ENCODE results near the gene MEGF6. TPM values are rescaled to one million over a fixed set of nuclear protein-coding genes. Genes with fewer than 3 reads are reported as not detected.

Gene MEGF6
- total and polyA plus RNA-seq, 9 of the 15 experiments (the other 6 are each of a cell fraction or from before 2014, with no cell fraction given), result 0.03 to 1.7 (median 0.24) TPM; not detected in 3

DNA sequence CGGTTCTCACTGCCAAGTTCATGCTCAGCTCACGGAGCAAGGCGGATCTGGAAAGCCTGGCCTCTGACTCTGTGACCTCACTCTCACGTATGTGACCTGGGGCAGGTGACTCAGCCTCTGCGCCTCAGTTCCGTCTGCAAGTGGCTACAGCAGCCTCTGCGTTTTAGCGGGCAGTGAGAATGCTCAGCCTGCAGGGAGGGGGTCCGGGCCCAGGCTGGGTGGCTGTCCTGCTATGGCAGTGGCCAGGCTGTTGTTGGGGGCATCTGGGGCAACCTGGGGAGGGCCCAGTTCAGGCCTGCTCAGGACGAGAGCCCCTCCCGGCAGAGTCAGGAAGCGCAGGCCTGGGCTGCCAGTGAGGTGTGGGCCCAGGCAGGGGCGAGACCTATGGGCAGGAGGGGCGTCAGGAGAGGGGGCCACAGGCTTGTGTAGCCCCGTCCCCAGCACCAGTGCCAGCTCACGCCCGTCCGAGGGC lies 128.9 kb downstream of the MEGF6 start:
- Histone ChIP-seq H3K4me1 (replicated peaks in 1 of 2; ENCODE audit: control insufficient read depth in 2 of 2, insufficient read depth in 2 of 2, low read length in 2 of 2) (peaks cover 0 to 52% of the 10 kb centered on the region in 2 experiments; a peak in 2 of 5 replicates), H3K9me1 (ENCODE audit: control insufficient read depth, insufficient read depth, low read length) (no peaks in the 10 kb centered on the region), H3K79me2 (ENCODE audit: control insufficient read depth, insufficient read depth, low read length) (no peaks in the 10 kb centered on the region), H3K27ac (ENCODE audit: extremely low read depth, low read depth, low read length) (no peak overlapping the region), H3K9ac (ENCODE audit: insufficient read depth in 1 of 2, low read depth in 2 of 2, low read length in 2 of 2) (no peak overlapping the region), H3K9me3 (replicated peaks; ENCODE audit: control insufficient read depth, insufficient read depth, low read depth, low read length) (no peaks in the 10 kb centered on the region), H3K27me3 (ENCODE audit: control insufficient read depth in 2 of 2, insufficient read depth in 2 of 2, low read length in 2 of 2) (peaks cover 10 to 26% of the 10 kb centered on the region in 2 experiments), H2AFZ (ENCODE audit: low read depth, low read length) (no peak overlapping the region), H3K36me3 (ENCODE audit: control insufficient read depth, insufficient read depth, low read length) (no peaks in the 10 kb centered on the region), H4K20me1 (replicated peaks; ENCODE audit: control insufficient read depth, insufficient read depth, low read length) (peaks cover 17% of the 10 kb centered on the region), H3K4me2 (ENCODE audit: insufficient read depth, low read length) (no peak overlapping the region), H3K4me3 (no peak overlapping the region)
- no TSS peak for BruUV-seq (replicated peaks)
- WGBS (ENCODE audit: insufficient coverage, low coverage, missing lambda C conversion rate), result 0% methylated on average over 17 of the region's 18 CpGs
- peak; percentile 74 for ATAC-seq
- in situ Hi-C loops (cut with MboI) (loop anchor here (5.0 kb wide), 1 partner anchor 35 kb away; no protein-coding TSS in a partner anchor), intact Hi-C loops (cut with micrococcal nuclease) (no loop called here)
- DNase-seq (ENCODE audit: extremely low read depth in 1 of 4, low spot score in 3 of 4), result peak; percentile 24 to 66 (median 54)
- FAIRE-seq, result no peak
- ChIA-PET CTCF (ENCODE audit: low intra/inter-chr PET ratio) (interaction anchor here (5.5 kb wide), 1 partner anchor 29 kb away, joined by 91 read pairs; the partner anchor contains the start of gene ARHGEF16), POLR2A (no interaction called here)
- TF ChIP-seq IRF1 (CRISPR knock-in tag; IDR thresholded peaks at IDR 0.05; ENCODE audit: borderline replicate concordance) (no peak), ZNF408 (CRISPR knock-in tag; IDR thresholded peaks at IDR 0.05; ENCODE audit: low read depth) (no peak), JUND (IDR thresholded peaks at IDR 0.05; ENCODE audit: borderline replicate concordance, low read depth, low read length) (0 out of 2 replicates have a peak, but pooled peaks have one; percentile 24), JUND (tag; IDR thresholded peaks at IDR 0.05; ENCODE audit: borderline replicate concordance, low read depth, low read length) (no peak), PRPF4 (IDR thresholded peaks at IDR 0.05; ENCODE audit: insufficient read depth, low read depth, low read length, poor library complexity, severe bottlenecking) (no peak), CCAR2 (IDR thresholded peaks at IDR 0.05; ENCODE audit: low read depth, low read length) (no peak), HNRNPH1 (optimal IDR thresholded peaks at IDR 0.05; ENCODE audit: low read depth, low read length) (no peak), ZNF717 (CRISPR knock-in tag; IDR thresholded peaks at IDR 0.05) (no peak), RAD51 (IDR thresholded peaks at IDR 0.05; ENCODE audit: borderline replicate concordance, low read depth) (no peak)
- TF ChIP-seq, protein P1, sequence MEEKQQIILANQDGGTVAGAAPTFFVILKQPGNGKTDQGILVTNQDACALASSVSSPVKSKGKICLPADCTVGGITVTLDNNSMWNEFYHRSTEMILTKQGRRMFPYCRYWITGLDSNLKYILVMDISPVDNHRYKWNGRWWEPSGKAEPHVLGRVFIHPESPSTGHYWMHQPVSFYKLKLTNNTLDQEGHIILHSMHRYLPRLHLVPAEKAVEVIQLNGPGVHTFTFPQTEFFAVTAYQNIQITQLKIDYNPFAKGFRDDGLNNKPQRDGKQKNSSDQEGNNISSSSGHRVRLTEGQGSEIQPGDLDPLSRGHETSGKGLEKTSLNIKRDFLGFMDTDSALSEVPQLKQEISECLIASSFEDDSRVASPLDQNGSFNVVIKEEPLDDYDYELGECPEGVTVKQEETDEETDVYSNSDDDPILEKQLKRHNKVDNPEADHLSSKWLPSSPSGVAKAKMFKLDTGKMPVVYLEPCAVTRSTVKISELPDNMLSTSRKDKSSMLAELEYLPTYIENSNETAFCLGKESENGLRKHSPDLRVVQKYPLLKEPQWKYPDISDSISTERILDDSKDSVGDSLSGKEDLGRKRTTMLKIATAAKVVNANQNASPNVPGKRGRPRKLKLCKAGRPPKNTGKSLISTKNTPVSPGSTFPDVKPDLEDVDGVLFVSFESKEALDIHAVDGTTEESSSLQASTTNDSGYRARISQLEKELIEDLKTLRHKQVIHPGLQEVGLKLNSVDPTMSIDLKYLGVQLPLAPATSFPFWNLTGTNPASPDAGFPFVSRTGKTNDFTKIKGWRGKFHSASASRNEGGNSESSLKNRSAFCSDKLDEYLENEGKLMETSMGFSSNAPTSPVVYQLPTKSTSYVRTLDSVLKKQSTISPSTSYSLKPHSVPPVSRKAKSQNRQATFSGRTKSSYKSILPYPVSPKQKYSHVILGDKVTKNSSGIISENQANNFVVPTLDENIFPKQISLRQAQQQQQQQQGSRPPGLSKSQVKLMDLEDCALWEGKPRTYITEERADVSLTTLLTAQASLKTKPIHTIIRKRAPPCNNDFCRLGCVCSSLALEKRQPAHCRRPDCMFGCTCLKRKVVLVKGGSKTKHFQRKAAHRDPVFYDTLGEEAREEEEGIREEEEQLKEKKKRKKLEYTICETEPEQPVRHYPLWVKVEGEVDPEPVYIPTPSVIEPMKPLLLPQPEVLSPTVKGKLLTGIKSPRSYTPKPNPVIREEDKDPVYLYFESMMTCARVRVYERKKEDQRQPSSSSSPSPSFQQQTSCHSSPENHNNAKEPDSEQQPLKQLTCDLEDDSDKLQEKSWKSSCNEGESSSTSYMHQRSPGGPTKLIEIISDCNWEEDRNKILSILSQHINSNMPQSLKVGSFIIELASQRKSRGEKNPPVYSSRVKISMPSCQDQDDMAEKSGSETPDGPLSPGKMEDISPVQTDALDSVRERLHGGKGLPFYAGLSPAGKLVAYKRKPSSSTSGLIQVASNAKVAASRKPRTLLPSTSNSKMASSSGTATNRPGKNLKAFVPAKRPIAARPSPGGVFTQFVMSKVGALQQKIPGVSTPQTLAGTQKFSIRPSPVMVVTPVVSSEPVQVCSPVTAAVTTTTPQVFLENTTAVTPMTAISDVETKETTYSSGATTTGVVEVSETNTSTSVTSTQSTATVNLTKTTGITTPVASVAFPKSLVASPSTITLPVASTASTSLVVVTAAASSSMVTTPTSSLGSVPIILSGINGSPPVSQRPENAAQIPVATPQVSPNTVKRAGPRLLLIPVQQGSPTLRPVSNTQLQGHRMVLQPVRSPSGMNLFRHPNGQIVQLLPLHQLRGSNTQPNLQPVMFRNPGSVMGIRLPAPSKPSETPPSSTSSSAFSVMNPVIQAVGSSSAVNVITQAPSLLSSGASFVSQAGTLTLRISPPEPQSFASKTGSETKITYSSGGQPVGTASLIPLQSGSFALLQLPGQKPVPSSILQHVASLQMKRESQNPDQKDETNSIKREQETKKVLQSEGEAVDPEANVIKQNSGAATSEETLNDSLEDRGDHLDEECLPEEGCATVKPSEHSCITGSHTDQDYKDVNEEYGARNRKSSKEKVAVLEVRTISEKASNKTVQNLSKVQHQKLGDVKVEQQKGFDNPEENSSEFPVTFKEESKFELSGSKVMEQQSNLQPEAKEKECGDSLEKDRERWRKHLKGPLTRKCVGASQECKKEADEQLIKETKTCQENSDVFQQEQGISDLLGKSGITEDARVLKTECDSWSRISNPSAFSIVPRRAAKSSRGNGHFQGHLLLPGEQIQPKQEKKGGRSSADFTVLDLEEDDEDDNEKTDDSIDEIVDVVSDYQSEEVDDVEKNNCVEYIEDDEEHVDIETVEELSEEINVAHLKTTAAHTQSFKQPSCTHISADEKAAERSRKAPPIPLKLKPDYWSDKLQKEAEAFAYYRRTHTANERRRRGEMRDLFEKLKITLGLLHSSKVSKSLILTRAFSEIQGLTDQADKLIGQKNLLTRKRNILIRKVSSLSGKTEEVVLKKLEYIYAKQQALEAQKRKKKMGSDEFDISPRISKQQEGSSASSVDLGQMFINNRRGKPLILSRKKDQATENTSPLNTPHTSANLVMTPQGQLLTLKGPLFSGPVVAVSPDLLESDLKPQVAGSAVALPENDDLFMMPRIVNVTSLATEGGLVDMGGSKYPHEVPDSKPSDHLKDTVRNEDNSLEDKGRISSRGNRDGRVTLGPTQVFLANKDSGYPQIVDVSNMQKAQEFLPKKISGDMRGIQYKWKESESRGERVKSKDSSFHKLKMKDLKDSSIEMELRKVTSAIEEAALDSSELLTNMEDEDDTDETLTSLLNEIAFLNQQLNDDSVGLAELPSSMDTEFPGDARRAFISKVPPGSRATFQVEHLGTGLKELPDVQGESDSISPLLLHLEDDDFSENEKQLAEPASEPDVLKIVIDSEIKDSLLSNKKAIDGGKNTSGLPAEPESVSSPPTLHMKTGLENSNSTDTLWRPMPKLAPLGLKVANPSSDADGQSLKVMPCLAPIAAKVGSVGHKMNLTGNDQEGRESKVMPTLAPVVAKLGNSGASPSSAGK (IDR thresholded peaks at IDR 0.05), result no peak

Measured in K562 (cell line).